CD4-positive, alpha-beta memory T cell (primary cell): Measurements from ENCODE around the gene BOC. TPM values are rescaled to one million over a fixed set of nuclear protein-coding genes. Genes with fewer than 3 reads are reported as not detected.
A peak's percentile ranks its signal among the peaks of the same experiment; 100 is the strongest.

ENCODE experiments used
- CTCF ChIA-PET: fragments of 350-600 bp; sonication (Branson Sonifier 250); formaldehyde crosslinking; loops from one replicate; lab custom pipeline; 2021; ENCODE audit warnings: inconsistent platforms; ENCODE audit not compliant: partially characterized antibody; lab: Charles Lee
- POLR2A ChIA-PET: fragments of 350-600 bp; sonication (Branson Sonifier 250); formaldehyde crosslinking; loops from one replicate; lab custom pipeline; 2021; ENCODE audit not compliant: partially characterized antibody; lab: Charles Lee
- DNase-seq, 5 donors: peaks; one replicate each; pipeline versions ENCODE4 v3.0.0 to v3.0.0-alpha.2; 2020 to 2022; ENCODE audit warnings: mixed read lengths in 1 of 5
- H3K27ac ChIP-seq: one replicate; pipeline ENCODE4 v1.7.0; 2013; ENCODE audit warnings: low read depth, low read length
- H3K27me3 ChIP-seq: 2 replicates; pipeline ENCODE4 v1.7.0; 2013; ENCODE audit warnings: mild to moderate bottlenecking, low read length, moderate library complexity; ENCODE audit not compliant: insufficient read depth
- H3K36me3 ChIP-seq: 2 replicates; pipeline ENCODE4 v1.7.0; 2013; ENCODE audit warnings: mild to moderate bottlenecking, low read length, moderate library complexity; ENCODE audit not compliant: insufficient read depth
- H3K4me1 ChIP-seq: 2 replicates; pipeline ENCODE4 v1.7.0; 2013; ENCODE audit warnings: mild to moderate bottlenecking, low read length, moderate library complexity; ENCODE audit not compliant: insufficient read depth
- H3K4me3 ChIP-seq, 2 donors: one replicate each; pipeline ENCODE4 v1.7.0; 2013; ENCODE audit warnings: low read length in 2 of 2, mild to moderate bottlenecking in 1 of 2
- H3K9me3 ChIP-seq, 2 donors: one replicate each; pipeline ENCODE4 v1.7.0; 2013; ENCODE audit warnings: low read length in 2 of 2, control low read depth in 1 of 2; ENCODE audit not compliant: control insufficient read depth in 1 of 2
- H3K27ac Mint-ChIP-seq, 7 donors: one replicate each; pipeline ENCODE4 v1.8.0; 2020 to 2021; ENCODE audit warnings: mixed read lengths in 7 of 7, mild to moderate bottlenecking in 6 of 7, inconsistent platforms in 3 of 7, moderate library complexity in 3 of 7
- H3K27me3 Mint-ChIP-seq, 2 donors: one replicate each; pipeline ENCODE4 v1.8.0; 2020 to 2021; ENCODE audit warnings: mixed read lengths in 2 of 2
- H3K36me3 Mint-ChIP-seq, 2 donors: one replicate each; pipeline ENCODE4 v1.8.0; 2020 to 2021; ENCODE audit warnings: mixed read lengths in 2 of 2, inconsistent platforms in 1 of 2, mild to moderate bottlenecking in 1 of 2
- H3K4me1 Mint-ChIP-seq, 4 donors: one replicate each; pipeline ENCODE4 v1.8.0; 2020 to 2021; ENCODE audit warnings: mixed read lengths in 4 of 4, mild to moderate bottlenecking in 1 of 4
- H3K4me3 Mint-ChIP-seq, 8 donors: one replicate each; pipeline ENCODE4 v1.8.0; 2020 to 2021; ENCODE audit warnings: mixed read lengths in 8 of 8, mild to moderate bottlenecking in 7 of 8, moderate library complexity in 6 of 8, inconsistent platforms in 3 of 8
- H3K9me3 Mint-ChIP-seq, 8 donors: one replicate each; pipeline ENCODE4 v1.8.0; 2020 to 2021; ENCODE audit warnings: mixed read lengths in 8 of 8, mild to moderate bottlenecking in 5 of 8, inconsistent platforms in 3 of 8, moderate library complexity in 1 of 8
- intact Hi-C: fragments of 100-400 bp; cut with micrococcal nuclease; formaldehyde crosslinking; loops from one replicate; pipeline ENCODE4 v1.15.1; 2023
- polyA plus RNA-seq, 2 donors: library from polyadenylated mRNA; unstranded; fragments of 300-500 nt; fragmentation: Illumina TruSeq; gene quantifications; one replicate each; pipeline ENCODE4 v1.2.3, GENCODE V29; 2021
- total RNA-seq, 2 experiments: library from RNA; stranded (reverse); gene quantifications; one replicate each; pipeline ENCODE4 v1.2.3, GENCODE V29; 2021

BOC gene
- total and polyA plus RNA-seq, 4 experiments from 2014 or later = not detected

DNA sequence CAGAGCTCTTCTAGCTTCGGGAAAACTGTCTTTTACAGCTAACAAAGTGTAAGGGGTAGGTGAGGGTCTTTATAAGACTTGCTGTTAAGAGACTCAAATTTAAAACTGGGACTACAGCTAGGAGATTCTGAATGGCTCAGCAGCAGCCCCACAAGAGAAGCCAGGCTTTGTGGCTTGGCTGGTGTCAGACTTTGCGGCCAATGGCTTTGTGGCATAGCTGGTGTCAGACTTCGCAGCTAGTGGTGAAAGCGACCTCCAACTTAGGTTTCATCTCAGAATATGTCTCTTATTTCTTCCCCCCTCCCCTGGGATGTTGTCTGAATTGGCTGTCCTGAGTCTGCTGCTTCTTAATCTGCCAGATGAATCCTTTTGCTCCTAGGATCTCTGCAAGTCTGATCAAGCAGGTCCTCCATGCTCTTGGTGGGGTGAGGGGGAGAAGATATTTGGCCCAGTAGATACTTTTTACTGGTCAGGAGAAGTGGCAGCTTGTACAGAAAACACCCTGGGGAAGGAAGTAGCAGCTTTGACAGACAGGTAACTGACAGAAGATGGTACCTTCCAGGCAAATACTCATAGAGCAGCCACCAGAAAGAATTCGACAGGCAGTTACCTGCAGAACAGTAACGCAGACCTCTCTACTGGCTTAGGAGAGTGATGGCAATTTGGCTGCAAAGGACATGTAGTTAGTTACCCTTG, 8.4 kb downstream of the BOC start:
- Histone ChIP-seq H3K4me1 (peaks cover 6% of the 10 kb centered on the region), H3K27me3 (peaks cover 4% of the 10 kb centered on the region), H3K9me3 (no peaks in the 10 kb centered on the region), H3K27ac (no peak overlapping the region), H3K36me3 (no peaks in the 10 kb centered on the region), H3K4me3 (no peak overlapping the region)
- H3K27ac Mint-ChIP-seq = no peak overlapping the region
- peaks cover 0 to 2% (median 0%) of the 10 kb centered on the region in 8 donors for H3K9me3 Mint-ChIP-seq
- H3K4me1 Mint-ChIP-seq = peaks cover 5 to 7% (median 6%) of the 10 kb centered on the region in 4 donors
- H3K27me3 Mint-ChIP-seq = peaks cover 18 to 27% of the 10 kb centered on the region in 2 donors
- ChIA-PET CTCF (interaction anchor here (1.1 kb wide), 1 partner anchor 68 kb away, joined by 3 read pairs; no protein-coding TSS in a partner anchor), POLR2A (no interaction called here)
- DNase-seq = no peak
- H3K4me3 Mint-ChIP-seq = no peak overlapping the region
- intact Hi-C loops = no loop called here
- H3K36me3 Mint-ChIP-seq = no peaks in the 10 kb centered on the region

DNA sequence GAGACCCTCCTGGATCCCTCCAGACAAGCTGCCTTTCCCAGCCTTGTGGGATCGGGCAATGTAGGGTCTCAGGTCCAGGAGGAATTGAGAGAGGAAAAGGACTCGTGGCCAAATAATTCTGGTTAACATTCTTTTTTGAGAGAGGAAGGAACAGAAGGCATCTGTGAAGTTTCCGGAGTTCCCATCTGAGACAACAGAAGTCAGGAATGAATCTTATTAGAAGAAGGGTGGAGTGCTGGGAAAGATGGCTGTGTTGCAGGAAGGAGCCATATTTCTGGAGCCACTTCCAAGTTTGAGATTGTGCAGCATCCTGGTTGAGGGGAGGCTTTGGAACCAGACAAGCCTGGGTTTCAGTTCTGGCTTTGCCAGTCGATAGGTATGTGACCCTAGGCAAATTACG, 9.4 kb downstream of the BOC start:
- intact Hi-C loops = no loop called here
- CTCF ChIA-PET = no interaction called here

DNA sequence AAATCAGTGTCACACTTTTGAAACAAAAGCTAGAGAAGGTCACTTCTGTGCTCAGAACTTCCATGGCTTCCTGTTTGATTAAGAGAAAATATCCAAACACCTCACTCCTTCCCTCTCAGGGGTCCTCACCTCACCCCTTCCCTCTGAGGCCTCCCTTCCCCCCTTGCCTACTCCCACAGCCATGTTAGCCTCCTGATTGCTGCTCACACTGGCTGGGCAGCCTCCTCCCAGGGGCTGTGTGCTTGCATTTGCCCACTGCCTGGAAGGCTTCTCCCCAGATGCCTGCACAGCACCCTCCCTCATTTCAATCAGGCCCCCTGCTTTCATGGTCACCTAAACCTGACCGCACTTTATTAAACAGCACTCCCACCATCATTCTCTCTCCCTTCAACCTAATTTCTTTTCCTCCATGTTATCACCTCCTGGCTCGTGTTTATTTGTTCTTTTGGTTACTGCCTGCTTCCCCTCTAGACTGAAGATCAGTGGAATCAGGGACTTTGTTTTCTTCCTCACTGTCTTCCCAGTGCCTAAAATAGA, 10.4 kb downstream of the BOC start:
- ChIA-PET CTCF (no interaction called here), POLR2A (no interaction called here)
- Histone ChIP-seq H3K4me3 (no peak overlapping the region), H3K27ac (no peak overlapping the region), H3K9me3 (no peaks in the 10 kb centered on the region), H3K4me1 (peaks cover 6% of the 10 kb centered on the region), H3K27me3 (peaks cover 4% of the 10 kb centered on the region), H3K36me3 (no peaks in the 10 kb centered on the region)
- peaks cover 5 to 7% (median 6%) of the 10 kb centered on the region in 4 donors for H3K4me1 Mint-ChIP-seq
- no peak for DNase-seq
- intact Hi-C loops = no loop called here
- H3K4me3 Mint-ChIP-seq = no peak overlapping the region
- no peaks in the 10 kb centered on the region for H3K36me3 Mint-ChIP-seq
- H3K9me3 Mint-ChIP-seq = peaks cover 0 to 2% (median 0%) of the 10 kb centered on the region in 8 donors
- no peak overlapping the region for H3K27ac Mint-ChIP-seq
- H3K27me3 Mint-ChIP-seq = peaks cover 20 to 21% of the 10 kb centered on the region in 2 donors

More for the DNA sequence above, 9.4 kb downstream of the BOC start:
- H3K27ac ChIP-seq = no peak overlapping the region
- no peak overlapping the region for H3K4me3 ChIP-seq
- peaks cover 6% of the 10 kb centered on the region for H3K4me1 ChIP-seq
- no peak for DNase-seq
- POLR2A ChIA-PET = no interaction called here
- no peak overlapping the region for H3K4me3 Mint-ChIP-seq
- H3K4me1 Mint-ChIP-seq = peaks cover 5 to 7% (median 6%) of the 10 kb centered on the region in 4 donors
- no peak overlapping the region for H3K27ac Mint-ChIP-seq
- H3K36me3 ChIP-seq = no peaks in the 10 kb centered on the region
- H3K9me3 ChIP-seq = no peaks in the 10 kb centered on the region
- H3K27me3 ChIP-seq = peaks cover 4% of the 10 kb centered on the region
- H3K27me3 Mint-ChIP-seq = peaks cover 16 to 21% of the 10 kb centered on the region in 2 donors
- peaks cover 0 to 2% (median 0%) of the 10 kb centered on the region in 8 donors for H3K9me3 Mint-ChIP-seq
- no peaks in the 10 kb centered on the region for H3K36me3 Mint-ChIP-seq

DNA sequence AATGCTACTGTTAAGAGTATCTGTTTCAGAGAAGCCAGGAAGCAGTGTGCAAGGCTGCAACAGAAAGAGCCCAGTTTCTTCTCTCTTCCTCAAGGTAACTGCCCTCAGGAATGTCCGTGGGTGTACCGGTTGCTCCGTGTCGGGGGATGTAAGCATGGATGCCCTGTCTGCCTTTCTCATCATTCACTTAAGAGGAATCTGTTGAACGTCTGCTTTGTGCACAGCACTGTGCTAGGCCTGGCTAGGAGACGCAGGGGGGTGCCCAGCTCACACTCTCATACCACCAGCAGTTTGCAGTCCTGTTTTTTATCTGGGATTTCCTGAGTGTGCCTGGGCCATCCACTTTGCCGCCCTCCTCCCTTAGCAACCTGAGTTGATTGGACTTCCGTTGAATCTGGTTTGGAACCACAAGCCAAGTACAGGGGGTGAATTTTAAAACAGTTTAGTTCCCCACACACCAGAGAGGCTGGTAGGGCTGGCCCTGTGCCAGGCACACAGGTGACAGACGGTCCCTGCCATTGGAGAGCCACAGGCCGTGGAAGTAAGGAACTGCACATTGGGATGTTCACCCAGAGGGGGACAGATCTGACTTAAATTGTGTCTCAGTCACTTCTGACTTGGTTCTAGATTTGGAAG, 11.2 kb downstream of the BOC start:
- Histone ChIP-seq H3K27me3 (peaks cover 4% of the 10 kb centered on the region), H3K4me1 (peaks cover 6% of the 10 kb centered on the region), H3K9me3 (no peaks in the 10 kb centered on the region), H3K27ac (no peak overlapping the region), H3K36me3 (no peaks in the 10 kb centered on the region), H3K4me3 (no peak overlapping the region)
- no peak for DNase-seq
- H3K4me3 Mint-ChIP-seq = no peak overlapping the region
- H3K36me3 Mint-ChIP-seq = no peaks in the 10 kb centered on the region
- intact Hi-C loops = no loop called here
- peaks cover 0 to 2% (median 0%) of the 10 kb centered on the region in 8 donors for H3K9me3 Mint-ChIP-seq
- peaks cover 5 to 7% (median 6%) of the 10 kb centered on the region in 4 donors for H3K4me1 Mint-ChIP-seq
- no peak overlapping the region for H3K27ac Mint-ChIP-seq
- ChIA-PET POLR2A (no interaction called here), CTCF (no interaction called here)
- peaks cover 20 to 21% of the 10 kb centered on the region in 2 donors for H3K27me3 Mint-ChIP-seq

DNA sequence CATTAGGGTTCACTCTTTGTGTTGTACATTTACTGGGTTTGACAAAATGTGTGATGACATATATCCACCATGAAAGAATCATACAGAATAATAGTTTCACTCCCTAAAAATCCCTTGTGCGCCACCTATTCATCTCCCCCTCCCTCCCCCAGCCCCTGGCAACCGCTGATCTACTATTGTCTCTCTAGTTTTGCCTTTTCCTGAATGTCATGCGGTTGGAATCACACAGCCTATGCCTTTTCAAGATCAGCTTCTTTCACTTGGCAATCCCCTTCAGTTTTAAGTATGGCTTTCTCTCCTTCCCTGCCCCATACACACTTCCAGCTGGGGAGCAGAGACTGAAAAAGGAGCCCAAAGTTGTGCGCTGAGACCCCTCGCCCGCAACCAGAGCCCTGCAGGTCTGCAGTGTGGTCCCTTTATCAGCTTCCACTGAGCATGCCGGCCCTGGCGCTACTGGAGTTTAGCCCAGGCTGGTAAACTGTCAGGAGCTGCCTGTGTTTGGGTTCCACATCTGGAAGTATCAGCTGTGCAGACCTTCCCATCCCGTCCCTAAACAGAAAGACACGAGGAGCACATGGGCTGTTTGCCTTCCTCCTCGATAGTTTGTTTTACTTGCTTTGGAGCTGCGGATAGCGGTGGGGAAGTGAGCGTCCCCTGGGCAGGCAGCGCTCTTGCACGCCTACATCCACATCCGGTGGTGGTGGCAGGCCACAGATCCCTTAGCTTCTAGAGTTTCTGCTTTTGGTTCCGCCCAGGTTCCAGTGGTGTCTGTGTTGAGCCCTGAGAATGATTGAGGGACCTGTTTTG, 12.3 kb downstream of the BOC start:
- Mint-ChIP-seq H3K9me3 (peaks cover 0 to 2% (median 0%) of the 10 kb centered on the region in 8 donors), H3K4me1 (peaks cover 5 to 7% (median 6%) of the 10 kb centered on the region in 4 donors), H3K36me3 (no peaks in the 10 kb centered on the region), H3K27ac (no peak overlapping the region), H3K27me3 (peaks cover 16 to 21% of the 10 kb centered on the region in 2 donors), H3K4me3 (peak overlapping the region in 1 of 8 donors; percentile 9)
- intact Hi-C loops = no loop called here
- H3K36me3 ChIP-seq = no peaks in the 10 kb centered on the region
- DNase-seq = peak in 1 of 5 donors; percentile 5
- H3K4me3 ChIP-seq = no peak overlapping the region
- no peaks in the 10 kb centered on the region for H3K9me3 ChIP-seq
- ChIA-PET POLR2A (no interaction called here), CTCF (interaction anchor here (1.3 kb wide), 1 partner anchor 65 kb away, joined by 3 read pairs; no protein-coding TSS in a partner anchor)
- peaks cover 4% of the 10 kb centered on the region for H3K27me3 ChIP-seq
- no peak overlapping the region for H3K27ac ChIP-seq
- H3K4me1 ChIP-seq = peaks cover 6% of the 10 kb centered on the region

DNA sequence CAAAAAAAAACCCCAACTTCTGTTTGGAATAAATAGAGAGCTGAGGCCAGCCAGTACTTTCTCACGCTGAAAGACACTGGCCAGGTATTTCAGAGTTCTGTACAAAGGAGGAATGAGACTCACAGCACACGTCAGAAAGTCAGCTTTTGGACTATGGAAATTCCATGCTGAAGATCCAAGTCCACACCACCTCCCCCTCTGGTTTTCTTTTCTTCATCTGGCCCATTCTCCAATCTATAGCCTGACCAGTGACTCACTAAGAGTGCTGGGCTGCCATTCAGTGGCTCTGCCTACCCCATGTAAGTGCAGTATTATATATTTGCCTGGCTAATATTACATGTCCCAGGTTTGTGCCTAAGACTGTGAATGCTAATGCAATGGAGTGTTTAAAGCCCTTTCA, 13.9 kb downstream of the BOC start:
- Histone ChIP-seq H3K4me1 (peaks cover 6% of the 10 kb centered on the region), H3K36me3 (no peaks in the 10 kb centered on the region), H3K27me3 (no peaks in the 10 kb centered on the region), H3K4me3 (no peak overlapping the region), H3K27ac (no peak overlapping the region), H3K9me3 (no peaks in the 10 kb centered on the region)
- intact Hi-C loops = no loop called here
- DNase-seq = no peak
- peaks cover 5 to 7% (median 6%) of the 10 kb centered on the region in 4 donors for H3K4me1 Mint-ChIP-seq
- no peaks in the 10 kb centered on the region for H3K9me3 Mint-ChIP-seq
- H3K4me3 Mint-ChIP-seq = no peak overlapping the region
- no peaks in the 10 kb centered on the region for H3K36me3 Mint-ChIP-seq
- ChIA-PET CTCF (no interaction called here), POLR2A (no interaction called here)
- H3K27me3 Mint-ChIP-seq = peaks cover 15 to 20% of the 10 kb centered on the region in 2 donors
- H3K27ac Mint-ChIP-seq = no peak overlapping the region

DNA sequence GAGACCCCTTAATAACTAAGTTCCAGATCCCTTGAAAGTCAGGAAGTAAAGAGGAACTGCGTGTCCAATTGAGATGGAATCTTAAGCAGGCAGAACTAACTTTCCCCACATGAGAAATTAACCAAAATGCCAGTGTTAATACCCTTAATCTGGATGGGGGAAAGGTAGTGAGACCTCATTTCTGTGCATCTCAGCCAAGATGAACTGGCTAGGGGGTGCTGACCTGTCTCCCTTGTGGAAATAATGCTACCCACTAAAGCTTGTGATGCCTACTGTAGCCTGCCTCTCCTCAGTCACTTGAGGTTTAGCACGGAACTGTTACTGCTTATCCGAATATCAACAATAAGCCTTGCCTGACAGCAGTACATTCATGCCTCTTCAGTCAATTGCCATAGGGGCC, 15.1 kb downstream of the BOC start:
- no peak overlapping the region for H3K27ac Mint-ChIP-seq
- Histone ChIP-seq H3K27ac (no peak overlapping the region), H3K9me3 (no peaks in the 10 kb centered on the region), H3K27me3 (no peaks in the 10 kb centered on the region), H3K36me3 (no peaks in the 10 kb centered on the region), H3K4me1 (peaks cover 6% of the 10 kb centered on the region), H3K4me3 (no peak overlapping the region)
- intact Hi-C loops = no loop called here
- DNase-seq = no peak
- H3K27me3 Mint-ChIP-seq = peaks cover 11 to 13% of the 10 kb centered on the region in 2 donors
- no peaks in the 10 kb centered on the region for H3K9me3 Mint-ChIP-seq
- ChIA-PET POLR2A (no interaction called here), CTCF (no interaction called here)
- no peak overlapping the region for H3K4me3 Mint-ChIP-seq
- H3K4me1 Mint-ChIP-seq = peaks cover 5 to 7% (median 6%) of the 10 kb centered on the region in 4 donors
- H3K36me3 Mint-ChIP-seq = no peaks in the 10 kb centered on the region
